ENCODE results near the gene INSIG1. TPM values are rescaled to one million over a fixed set of nuclear protein-coding genes. Genes with fewer than 3 reads are reported as not detected.

The INSIG1 gene
- total RNA-seq, 1 donor from 2014 or later = 63.6 TPM

DNA sequence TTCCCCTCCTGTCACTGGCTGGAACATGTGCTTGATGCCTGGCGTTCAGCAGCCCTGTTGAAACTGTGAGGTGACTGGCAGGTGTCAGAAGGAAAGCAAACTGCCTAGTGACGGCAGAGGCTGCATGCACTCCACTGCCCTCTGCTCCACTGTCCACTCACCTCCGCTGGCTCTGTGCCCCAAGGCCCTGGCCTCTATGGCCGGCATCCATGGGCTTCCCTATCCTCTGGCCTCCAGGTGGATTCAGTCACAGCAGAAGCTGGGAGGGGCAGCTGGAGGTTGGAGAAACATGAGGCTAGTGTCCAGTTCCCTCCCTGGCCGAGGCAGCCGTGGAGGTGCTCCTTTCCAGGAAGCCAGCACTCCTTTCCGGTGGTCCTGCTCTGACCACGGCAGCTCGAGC, 31.2 kb upstream of the INSIG1 start:
- TF ChIP-seq POLR2A (IDR thresholded peaks at IDR 0.05) = no peak
- TF ChIP-seq, protein P1, sequence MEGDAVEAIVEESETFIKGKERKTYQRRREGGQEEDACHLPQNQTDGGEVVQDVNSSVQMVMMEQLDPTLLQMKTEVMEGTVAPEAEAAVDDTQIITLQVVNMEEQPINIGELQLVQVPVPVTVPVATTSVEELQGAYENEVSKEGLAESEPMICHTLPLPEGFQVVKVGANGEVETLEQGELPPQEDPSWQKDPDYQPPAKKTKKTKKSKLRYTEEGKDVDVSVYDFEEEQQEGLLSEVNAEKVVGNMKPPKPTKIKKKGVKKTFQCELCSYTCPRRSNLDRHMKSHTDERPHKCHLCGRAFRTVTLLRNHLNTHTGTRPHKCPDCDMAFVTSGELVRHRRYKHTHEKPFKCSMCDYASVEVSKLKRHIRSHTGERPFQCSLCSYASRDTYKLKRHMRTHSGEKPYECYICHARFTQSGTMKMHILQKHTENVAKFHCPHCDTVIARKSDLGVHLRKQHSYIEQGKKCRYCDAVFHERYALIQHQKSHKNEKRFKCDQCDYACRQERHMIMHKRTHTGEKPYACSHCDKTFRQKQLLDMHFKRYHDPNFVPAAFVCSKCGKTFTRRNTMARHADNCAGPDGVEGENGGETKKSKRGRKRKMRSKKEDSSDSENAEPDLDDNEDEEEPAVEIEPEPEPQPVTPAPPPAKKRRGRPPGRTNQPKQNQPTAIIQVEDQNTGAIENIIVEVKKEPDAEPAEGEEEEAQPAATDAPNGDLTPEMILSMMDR (IDR thresholded peaks at IDR 0.05) = no peak
- TF ChIP-seq POLR2AphosphoS5 (IDR thresholded peaks at IDR 0.05; ENCODE audit: insufficient read depth in 1 of 2, low read depth in 1 of 2) = no peak
- H3K9me3 ChIP-seq = no peaks in the 10 kb centered on the region
- H3K27me3 ChIP-seq = no peaks in the 10 kb centered on the region
- no peak overlapping the region for H3K27ac ChIP-seq
- DNase-seq (ENCODE audit: extremely low spot score in 2 of 2) = no peak
- H3K4me3 ChIP-seq = no peak overlapping the region
- no peaks in the 10 kb centered on the region for H3K36me3 ChIP-seq
- intact Hi-C loops (cut with DNase I) = no loop called here
- H3K4me1 ChIP-seq = no peaks in the 10 kb centered on the region

DNA sequence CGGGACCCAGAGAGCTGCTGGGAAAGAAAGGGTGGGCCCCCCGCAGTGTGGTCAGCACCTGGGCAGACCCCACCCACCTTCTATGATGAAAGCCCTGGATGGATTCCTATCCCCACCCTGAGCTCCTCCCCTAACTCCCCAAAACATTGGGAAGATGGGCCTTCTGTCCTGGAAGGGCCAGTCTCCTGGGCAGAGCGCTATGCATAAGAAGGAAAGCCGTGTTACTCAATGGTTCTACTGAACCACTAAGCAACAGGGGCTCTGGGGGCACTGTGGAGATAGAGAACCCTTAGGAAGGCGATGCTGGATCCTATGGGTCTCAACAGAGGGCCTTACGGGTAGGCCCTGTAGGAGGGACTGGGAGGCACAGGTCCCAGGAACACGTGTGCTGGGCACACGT, 30.7 kb upstream of the INSIG1 start:
- intact Hi-C loops (cut with DNase I) = no loop called here
- Histone ChIP-seq H3K27me3 (no peaks in the 10 kb centered on the region), H3K4me1 (no peaks in the 10 kb centered on the region), H3K36me3 (no peaks in the 10 kb centered on the region), H3K9me3 (no peaks in the 10 kb centered on the region), H3K27ac (no peak overlapping the region), H3K4me3 (no peak overlapping the region)
- TF ChIP-seq, protein P1 (IDR thresholded peaks at IDR 0.05) = no peak
- TF ChIP-seq POLR2AphosphoS5 (IDR thresholded peaks at IDR 0.05; ENCODE audit: insufficient read depth in 1 of 2, low read depth in 1 of 2) (no peak), POLR2A (IDR thresholded peaks at IDR 0.05) (no peak)
- no peak for DNase-seq (ENCODE audit: extremely low spot score in 2 of 2)

DNA sequence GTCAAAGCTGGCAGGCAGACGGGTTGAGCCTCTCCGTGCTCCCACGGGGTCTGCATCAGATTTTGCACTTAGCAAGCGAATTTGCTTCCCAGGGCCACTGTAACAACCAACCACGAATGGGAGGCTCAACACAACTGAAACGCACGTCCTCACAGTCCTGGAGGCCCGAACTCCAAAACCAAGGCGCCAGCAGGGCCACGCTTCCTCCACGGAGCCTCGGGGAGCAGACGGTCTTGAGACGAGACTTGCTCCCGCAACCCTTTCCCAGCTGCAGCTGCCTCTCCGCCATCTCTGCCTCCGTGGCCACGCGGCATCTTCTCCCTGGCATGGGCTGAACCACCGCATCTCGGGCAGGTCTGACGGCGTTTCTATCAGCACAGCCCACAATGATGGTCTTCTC, 30.2 kb upstream of the INSIG1 start:
- H3K9me3 ChIP-seq = no peaks in the 10 kb centered on the region
- no peak overlapping the region for H3K27ac ChIP-seq
- intact Hi-C loops (cut with DNase I) = no loop called here
- no peaks in the 10 kb centered on the region for H3K36me3 ChIP-seq
- no peaks in the 10 kb centered on the region for H3K4me1 ChIP-seq
- no peaks in the 10 kb centered on the region for H3K27me3 ChIP-seq
- TF ChIP-seq POLR2A (IDR thresholded peaks at IDR 0.05) = no peak
- TF ChIP-seq POLR2AphosphoS5 (IDR thresholded peaks at IDR 0.05; ENCODE audit: insufficient read depth in 1 of 2, low read depth in 1 of 2) = no peak
- TF ChIP-seq, protein P1 (IDR thresholded peaks at IDR 0.05) = no peak
- H3K4me3 ChIP-seq = no peak overlapping the region
- DNase-seq (ENCODE audit: extremely low spot score in 2 of 2) = no peak

DNA sequence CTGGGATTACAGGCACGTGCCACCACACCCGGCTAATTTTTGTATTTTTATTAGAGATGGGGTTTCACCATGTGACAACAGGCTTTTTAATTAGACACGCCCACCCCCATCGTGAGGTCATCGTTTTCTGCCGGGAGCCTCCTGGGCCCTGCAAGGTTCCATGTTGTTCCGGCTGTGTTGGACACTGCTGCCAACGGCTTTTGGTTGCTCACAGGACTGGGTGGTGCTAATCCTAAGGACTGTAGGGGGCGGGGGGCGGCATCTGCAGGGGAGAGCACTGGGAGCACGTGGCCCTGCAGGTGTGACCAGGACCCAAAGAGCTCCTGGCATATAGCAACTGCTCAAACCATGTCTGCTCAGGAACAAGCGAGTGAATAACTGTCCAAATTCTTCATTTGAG, 29.5 kb upstream of the INSIG1 start:
- intact Hi-C loops (cut with DNase I) = no loop called here
- no peak for DNase-seq (ENCODE audit: extremely low spot score in 2 of 2)
- Histone ChIP-seq H3K27ac (no peak overlapping the region), H3K4me3 (no peak overlapping the region), H3K9me3 (no peaks in the 10 kb centered on the region), H3K27me3 (no peaks in the 10 kb centered on the region), H3K36me3 (no peaks in the 10 kb centered on the region), H3K4me1 (no peaks in the 10 kb centered on the region)
- TF ChIP-seq, protein P1 (IDR thresholded peaks at IDR 0.05) = no peak
- TF ChIP-seq POLR2A (IDR thresholded peaks at IDR 0.05) (no peak), POLR2AphosphoS5 (IDR thresholded peaks at IDR 0.05; ENCODE audit: insufficient read depth in 1 of 2, low read depth in 1 of 2) (no peak)

DNA sequence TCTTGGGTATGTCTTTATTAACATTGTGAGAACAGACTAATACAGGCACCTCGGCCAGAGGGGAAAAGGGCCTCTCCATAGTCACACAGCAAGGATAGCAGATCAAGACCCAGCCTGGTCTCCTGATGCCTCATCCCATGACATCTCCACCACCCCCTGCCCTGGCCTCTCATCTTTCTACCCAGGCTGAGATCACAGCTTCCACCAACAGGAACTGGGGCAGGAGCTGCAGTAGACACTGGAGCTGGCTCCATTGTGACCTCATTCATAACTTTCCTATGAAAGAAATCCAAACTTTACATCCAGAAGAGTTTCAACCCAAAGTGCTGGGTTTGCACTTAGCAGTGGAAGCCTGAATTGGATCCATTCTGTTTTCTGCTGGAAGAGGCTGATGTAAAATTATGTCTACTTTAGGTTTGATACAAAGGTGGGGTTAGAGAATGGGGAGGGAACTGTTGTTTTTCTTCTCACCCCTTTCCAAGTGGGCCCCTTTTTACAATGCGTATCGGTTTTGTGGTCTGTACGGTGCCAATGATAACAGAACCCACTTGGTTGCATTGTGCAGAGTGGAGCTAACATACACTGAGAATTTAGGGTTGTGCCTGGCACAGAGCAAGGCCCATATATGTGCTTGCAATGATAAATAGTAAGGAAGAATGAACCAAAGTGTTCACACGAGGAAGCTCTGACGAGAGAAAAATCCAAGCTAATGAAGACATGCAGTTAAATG, 28.6 kb upstream of the INSIG1 start:
- Histone ChIP-seq H3K36me3 (no peaks in the 10 kb centered on the region), H3K27me3 (no peaks in the 10 kb centered on the region), H3K27ac (no peak overlapping the region), H3K9me3 (no peaks in the 10 kb centered on the region), H3K4me1 (no peaks in the 10 kb centered on the region), H3K4me3 (no peak overlapping the region)
- TF ChIP-seq POLR2AphosphoS5 (IDR thresholded peaks at IDR 0.05; ENCODE audit: insufficient read depth in 1 of 2, low read depth in 1 of 2) = no peak
- no peak for TF ChIP-seq POLR2A (IDR thresholded peaks at IDR 0.05)
- TF ChIP-seq, protein P1 (IDR thresholded peaks at IDR 0.05) = no peak
- intact Hi-C loops (cut with DNase I) = no loop called here
- DNase-seq (ENCODE audit: extremely low spot score in 2 of 2) = no peak
